WTC11 (cell line): ENCODE measurements around the gene DEFB132. TPM values are rescaled to one million over a fixed set of nuclear protein-coding genes. Genes with fewer than 3 reads are reported as not detected.
A peak's percentile ranks its signal among the peaks of the same experiment; 100 is the strongest.

Source experiments
- ATAC-seq: fragments of 200-7000 bp; cut with Tn5 transposase; 2 replicates; pipeline ENCODE4 v1.10.0; 2021; ENCODE audit warnings: mild to moderate bottlenecking, moderate library complexity
- CTCF ChIA-PET: fragments of 300-600 bp; sonication (Branson Sonifier 250); formaldehyde crosslinking; loops from one replicate; lab custom pipeline; 2021; ENCODE audit warnings: antibody characterized with exemption; lab: Charles Lee
- POLR2A ChIA-PET: fragments of 350-600 bp; sonication (Branson Sonifier 250); formaldehyde crosslinking; loops from one replicate; lab custom pipeline; 2021; ENCODE audit warnings: antibody characterized with exemption; lab: Charles Lee
- DNase-seq: peaks from one replicate; pipeline ENCODE4 v3.0.0; 2021; ENCODE audit warnings: low spot score
- H3K27ac Mint-ChIP-seq: 2 replicates; pipeline ENCODE4 v1.8.0; 2021; ENCODE audit warnings: mixed read lengths
- H3K27me3 Mint-ChIP-seq: 2 replicates; pipeline ENCODE4 v1.8.0; 2021; ENCODE audit warnings: low read depth, mild to moderate bottlenecking, moderate library complexity, mixed read lengths
- H3K36me3 Mint-ChIP-seq: 2 replicates; pipeline ENCODE4 v1.8.0; 2021; ENCODE audit warnings: mixed read lengths
- H3K4me1 Mint-ChIP-seq: 2 replicates; pipeline ENCODE4 v1.8.0; 2022; ENCODE audit warnings: mixed read lengths
- H3K4me3 Mint-ChIP-seq: 2 replicates; pipeline ENCODE4 v1.8.0; 2021; ENCODE audit warnings: mild to moderate bottlenecking, moderate library complexity, mixed read lengths
- H3K9me3 Mint-ChIP-seq: 2 replicates; pipeline ENCODE4 v1.8.0; 2021; ENCODE audit warnings: mixed read lengths
- ETV6 ChIP-seq: sonication (generic); formaldehyde crosslinking; IDR thresholded peaks from 2 replicates; pipeline ENCODE4 v1.8.1; 2022; ENCODE audit warnings: mild to moderate bottlenecking, missing genetic modification reagents
- FOXK1 ChIP-seq: sonication (generic); formaldehyde crosslinking; IDR thresholded peaks from 2 replicates; pipeline ENCODE4 v1.8.0; 2022; ENCODE audit warnings: mild to moderate bottlenecking, moderate library complexity, missing genetic modification reagents
- GABPB1 ChIP-seq: sonication (generic); formaldehyde crosslinking; IDR thresholded peaks from 2 replicates; pipeline ENCODE4 v1.8.1; 2023; ENCODE audit warnings: mild to moderate bottlenecking, missing genetic modification reagents
- GRHL2 ChIP-seq: fragments of 250-450 bp; sonication (Bioruptor Pico); IDR thresholded peaks from 2 replicates; pipeline ENCODE4 v1.8.0; 2022; ENCODE audit warnings: mild to moderate bottlenecking, moderate library complexity; ENCODE audit not compliant: insufficient replicate concordance, severe bottlenecking
- HMGXB4 ChIP-seq: sonication (generic); formaldehyde crosslinking; IDR thresholded peaks from 2 replicates; pipeline ENCODE4 v1.8.1; 2023; ENCODE audit warnings: mild to moderate bottlenecking, moderate library complexity, missing genetic modification reagents
- MAX ChIP-seq: sonication (generic); formaldehyde crosslinking; IDR thresholded peaks from 2 replicates; pipeline ENCODE4 v1.8.0; 2022; ENCODE audit warnings: mild to moderate bottlenecking, missing genetic modification reagents
- MYBL2 ChIP-seq: sonication (generic); formaldehyde crosslinking; IDR thresholded peaks from 2 replicates; pipeline ENCODE4 v1.8.1; 2023; ENCODE audit warnings: mild to moderate bottlenecking, moderate library complexity, missing genetic modification reagents
- NFYB ChIP-seq: sonication (generic); formaldehyde crosslinking; conservative IDR thresholded peaks from 2 replicates; pipeline ENCODE4 v1.8.0; 2022; ENCODE audit warnings: low read depth, missing genetic modification reagents
- PRDM15 ChIP-seq: sonication (generic); formaldehyde crosslinking; IDR thresholded peaks from 2 replicates; pipeline ENCODE4 v1.8.0; 2022; ENCODE audit warnings: missing genetic modification reagents
- SP1 ChIP-seq: sonication (generic); formaldehyde crosslinking; conservative IDR thresholded peaks from 2 replicates; pipeline ENCODE4 v1.8.1; 2022; ENCODE audit warnings: missing genetic modification reagents
- TEAD1 ChIP-seq: sonication (generic); formaldehyde crosslinking; IDR thresholded peaks from 2 replicates; pipeline ENCODE4 v1.8.0; 2022; ENCODE audit warnings: mild to moderate bottlenecking, missing genetic modification reagents
- TP53 ChIP-seq: sonication (generic); formaldehyde crosslinking; IDR thresholded peaks from 2 replicates; pipeline ENCODE4 v1.8.1; 2023; ENCODE audit warnings: mild to moderate bottlenecking, missing genetic modification reagents
- ZNF281 ChIP-seq: sonication (generic); formaldehyde crosslinking; IDR thresholded peaks from 2 replicates; pipeline ENCODE4 v1.8.0; 2023; ENCODE audit warnings: mild to moderate bottlenecking, missing genetic modification reagents
- total RNA-seq: library from RNA; stranded (reverse); gene quantifications from 3 replicates; pipeline ENCODE4 v1.2.3, GENCODE V29; 2021
- TF ChIP-seq, protein P1 (sequence below): fragments of 200-600 bp; IDR thresholded peaks from 2 replicates; pipeline ENCODE4 v1.8.0; 2022; ENCODE audit warnings: antibody characterized with exemption
- TF ChIP-seq, protein P2 (sequence below): sonication (generic); formaldehyde crosslinking; IDR thresholded peaks from 2 replicates; pipeline ENCODE4 v1.8.1; 2023; ENCODE audit warnings: mild to moderate bottlenecking, missing genetic modification reagents, moderate library complexity
- TF ChIP-seq, protein P3 (sequence below): sonication (generic); formaldehyde crosslinking; IDR thresholded peaks from 2 replicates; pipeline ENCODE4 v1.8.1; 2023; ENCODE audit warnings: mild to moderate bottlenecking, missing genetic modification reagents
- TF ChIP-seq, protein P4 (sequence below): fragments of 250-450 bp; sonication (Bioruptor Pico); IDR thresholded peaks from 2 replicates; pipeline ENCODE4 v1.8.0; 2021; ENCODE audit warnings: mild to moderate bottlenecking

DEFB132 gene
- total RNA-seq, 1 experiment from 2014 or later: not detected

DNA sequence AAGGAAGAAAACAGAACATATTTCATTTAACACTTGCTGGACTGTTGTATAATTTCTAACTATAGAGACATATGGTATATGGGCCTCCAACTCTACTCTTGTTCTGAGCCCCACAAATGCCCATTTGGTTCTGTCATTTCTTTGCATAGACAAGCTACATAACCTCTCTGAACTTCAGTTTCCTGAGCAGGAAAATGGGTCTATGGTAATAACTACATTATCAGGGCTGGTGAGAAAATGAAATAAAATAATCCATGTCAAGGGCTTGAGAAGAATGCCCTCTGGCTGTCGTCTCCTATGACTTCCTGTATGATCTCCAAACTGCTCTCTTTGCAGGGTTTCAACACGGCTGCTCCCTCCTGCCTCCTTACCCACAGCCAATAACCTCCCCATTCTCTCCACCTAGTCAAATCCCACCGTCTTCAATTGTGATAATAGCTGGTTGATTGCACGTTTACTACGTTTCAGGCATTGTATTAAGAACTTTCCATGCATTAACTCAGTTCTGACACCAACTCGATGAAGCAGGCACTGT, 51.8 kb downstream of the DEFB132 start:
- Mint-ChIP-seq H3K36me3 (no peaks in the 10 kb centered on the region), H3K9me3 (no peaks in the 10 kb centered on the region), H3K27ac (peak overlapping the region; percentile 100), H3K4me1 (peaks cover 36% of the 10 kb centered on the region), H3K4me3 (peak overlapping the region; percentile 72), H3K27me3 (peaks cover 5% of the 10 kb centered on the region)
- ChIA-PET POLR2A (interaction anchor here (0.6 to 2.6 kb wide), 4 partner anchors 10 to 71 kb away, joined by 4 to 47 read pairs (median 17); partner anchors contain the start of genes NRSN2, SOX12 and TRIB3), CTCF (interaction anchor here (1.0 to 5.3 kb wide), 5 partner anchors 10 to 46 kb away, joined by 3 to 39 read pairs (median 18); partner anchors contain the start of genes SOX12 and ZCCHC3)
- ATAC-seq (peak; percentile 1; the same call in 1 of the 2 replicates), DNase-seq (no peak)
- TF ChIP-seq GABPB1 (CRISPR knock-in tag): 0 out of 2 replicates have a peak, but pooled peaks have one; percentile 16
- TF ChIP-seq, protein P1, sequence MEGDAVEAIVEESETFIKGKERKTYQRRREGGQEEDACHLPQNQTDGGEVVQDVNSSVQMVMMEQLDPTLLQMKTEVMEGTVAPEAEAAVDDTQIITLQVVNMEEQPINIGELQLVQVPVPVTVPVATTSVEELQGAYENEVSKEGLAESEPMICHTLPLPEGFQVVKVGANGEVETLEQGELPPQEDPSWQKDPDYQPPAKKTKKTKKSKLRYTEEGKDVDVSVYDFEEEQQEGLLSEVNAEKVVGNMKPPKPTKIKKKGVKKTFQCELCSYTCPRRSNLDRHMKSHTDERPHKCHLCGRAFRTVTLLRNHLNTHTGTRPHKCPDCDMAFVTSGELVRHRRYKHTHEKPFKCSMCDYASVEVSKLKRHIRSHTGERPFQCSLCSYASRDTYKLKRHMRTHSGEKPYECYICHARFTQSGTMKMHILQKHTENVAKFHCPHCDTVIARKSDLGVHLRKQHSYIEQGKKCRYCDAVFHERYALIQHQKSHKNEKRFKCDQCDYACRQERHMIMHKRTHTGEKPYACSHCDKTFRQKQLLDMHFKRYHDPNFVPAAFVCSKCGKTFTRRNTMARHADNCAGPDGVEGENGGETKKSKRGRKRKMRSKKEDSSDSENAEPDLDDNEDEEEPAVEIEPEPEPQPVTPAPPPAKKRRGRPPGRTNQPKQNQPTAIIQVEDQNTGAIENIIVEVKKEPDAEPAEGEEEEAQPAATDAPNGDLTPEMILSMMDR: no peak

DNA sequence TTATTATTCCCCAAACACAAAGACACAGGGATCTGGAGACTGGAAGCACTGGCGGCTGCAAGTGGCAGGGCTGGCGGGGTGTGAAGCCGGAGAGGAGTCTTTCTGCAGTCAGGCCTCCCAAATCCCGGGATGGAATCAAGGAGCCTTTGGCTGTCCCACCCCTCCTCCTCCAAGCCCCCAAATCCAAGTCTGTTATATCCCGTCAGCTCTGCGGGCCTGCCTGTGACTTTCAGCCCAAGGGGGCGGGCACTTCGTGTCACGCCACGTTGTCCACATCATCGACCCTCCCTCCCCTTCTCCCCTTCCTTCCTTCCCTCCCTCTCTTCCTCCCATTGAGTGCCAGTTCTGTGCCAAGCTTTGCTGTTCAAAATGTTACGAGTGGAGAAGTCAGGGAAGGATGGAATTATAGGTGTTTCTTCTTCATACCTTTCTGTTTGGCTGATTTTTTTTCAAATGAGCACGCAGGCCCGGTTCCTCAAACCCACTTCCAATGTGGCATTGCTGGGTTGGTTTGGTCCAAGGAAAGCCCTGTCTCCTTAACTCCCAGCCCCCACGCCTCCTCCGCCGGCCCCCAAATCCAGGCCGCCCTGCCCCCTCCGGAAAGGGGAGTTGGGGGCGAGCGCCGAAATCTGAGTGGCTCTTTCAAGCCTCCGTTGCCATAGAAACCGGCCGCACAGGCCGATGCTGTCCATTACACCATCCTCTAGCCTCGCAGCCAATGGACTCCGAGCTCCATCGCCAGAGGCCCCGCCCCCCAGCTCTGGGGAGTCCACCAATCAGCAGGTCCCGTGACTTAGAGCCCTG, 52.5 kb downstream of the DEFB132 start:
- peaks cover 36% of the 10 kb centered on the region for H3K4me1 Mint-ChIP-seq
- TF ChIP-seq ZNF281 (peak; percentile 86; the same call in 1 of the 2 replicates), TEAD1 (CRISPR knock-in tag) (peak; percentile 45; the same call in 1 of the 2 replicates), HMGXB4 (CRISPR knock-in tag) (peak; percentile 26; the same call in 1 of the 2 replicates), SP1 (CRISPR knock-in tag) (peak; percentile 62), MAX (CRISPR knock-in tag) (0 out of 2 replicates have a peak, but pooled peaks have one; percentile 32), FOXK1 (CRISPR knock-in tag) (no peak), MYBL2 (CRISPR knock-in tag) (no peak; the same call in 1 of the 2 replicates), ETV6 (CRISPR knock-in tag) (no peak; the same call in 1 of the 2 replicates), GABPB1 (CRISPR knock-in tag) (peak; percentile 38; the same call in 1 of the 2 replicates), TP53 (peak; percentile 60; the same call in 1 of the 2 replicates), GRHL2 (CRISPR knock-in tag) (no peak), NFYB (CRISPR knock-in tag) (peak; percentile 68), PRDM15 (peak; percentile 95)
- TF ChIP-seq, protein P2, sequence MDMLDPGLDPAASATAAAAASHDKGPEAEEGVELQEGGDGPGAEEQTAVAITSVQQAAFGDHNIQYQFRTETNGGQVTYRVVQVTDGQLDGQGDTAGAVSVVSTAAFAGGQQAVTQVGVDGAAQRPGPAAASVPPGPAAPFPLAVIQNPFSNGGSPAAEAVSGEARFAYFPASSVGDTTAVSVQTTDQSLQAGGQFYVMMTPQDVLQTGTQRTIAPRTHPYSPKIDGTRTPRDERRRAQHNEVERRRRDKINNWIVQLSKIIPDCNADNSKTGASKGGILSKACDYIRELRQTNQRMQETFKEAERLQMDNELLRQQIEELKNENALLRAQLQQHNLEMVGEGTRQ: peak; percentile 65
- TF ChIP-seq, protein P3, sequence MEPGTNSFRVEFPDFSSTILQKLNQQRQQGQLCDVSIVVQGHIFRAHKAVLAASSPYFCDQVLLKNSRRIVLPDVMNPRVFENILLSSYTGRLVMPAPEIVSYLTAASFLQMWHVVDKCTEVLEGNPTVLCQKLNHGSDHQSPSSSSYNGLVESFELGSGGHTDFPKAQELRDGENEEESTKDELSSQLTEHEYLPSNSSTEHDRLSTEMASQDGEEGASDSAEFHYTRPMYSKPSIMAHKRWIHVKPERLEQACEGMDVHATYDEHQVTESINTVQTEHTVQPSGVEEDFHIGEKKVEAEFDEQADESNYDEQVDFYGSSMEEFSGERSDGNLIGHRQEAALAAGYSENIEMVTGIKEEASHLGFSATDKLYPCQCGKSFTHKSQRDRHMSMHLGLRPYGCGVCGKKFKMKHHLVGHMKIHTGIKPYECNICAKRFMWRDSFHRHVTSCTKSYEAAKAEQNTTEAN (CRISPR knock-in tag): no peak
- TF ChIP-seq, protein P4, sequence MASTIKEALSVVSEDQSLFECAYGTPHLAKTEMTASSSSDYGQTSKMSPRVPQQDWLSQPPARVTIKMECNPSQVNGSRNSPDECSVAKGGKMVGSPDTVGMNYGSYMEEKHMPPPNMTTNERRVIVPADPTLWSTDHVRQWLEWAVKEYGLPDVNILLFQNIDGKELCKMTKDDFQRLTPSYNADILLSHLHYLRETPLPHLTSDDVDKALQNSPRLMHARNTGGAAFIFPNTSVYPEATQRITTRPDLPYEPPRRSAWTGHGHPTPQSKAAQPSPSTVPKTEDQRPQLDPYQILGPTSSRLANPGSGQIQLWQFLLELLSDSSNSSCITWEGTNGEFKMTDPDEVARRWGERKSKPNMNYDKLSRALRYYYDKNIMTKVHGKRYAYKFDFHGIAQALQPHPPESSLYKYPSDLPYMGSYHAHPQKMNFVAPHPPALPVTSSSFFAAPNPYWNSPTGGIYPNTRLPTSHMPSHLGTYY: no peak

More for the DNA sequence above, 52.5 kb downstream of the DEFB132 start:
- CTCF ChIA-PET: interaction anchor here (0.5 to 5.3 kb wide), 8 partner anchors 11 to 47 kb away, joined by 3 to 39 read pairs (median 12); partner anchors contain the start of genes SOX12 and ZCCHC3
- H3K9me3 Mint-ChIP-seq: no peaks in the 10 kb centered on the region
- H3K36me3 Mint-ChIP-seq: no peaks in the 10 kb centered on the region
- H3K27me3 Mint-ChIP-seq: peaks cover 5% of the 10 kb centered on the region
- POLR2A ChIA-PET: interaction anchor here (0.6 to 2.6 kb wide), 8 partner anchors 10 to 70 kb away, joined by 3 to 47 read pairs (median 4); partner anchors contain the start of genes NRSN2, SOX12 and TRIB3
- peak overlapping the region; percentile 100 for H3K27ac Mint-ChIP-seq
- DNase-seq: peak; percentile 99
- ATAC-seq: peak; percentile 98
- peak overlapping the region; percentile 72 for H3K4me3 Mint-ChIP-seq
